HG03558 (cell line): Measurements from ENCODE around the gene KRT79.
"Not testable (repeated sequence)": the region's sequence is repeated elsewhere in the genome, so short reads cannot be mapped to it uniquely, and the experiment has no call there.

Source experiments
- ATAC-seq: cut with Tn5 transposase; IDR thresholded peaks from one replicate; pipeline ENCODE4 v1.9.1; 2021; ENCODE audit warnings: moderate number of reproducible peaks; ENCODE audit not compliant: unreplicated experiment; ENCODE audit errors: extremely low read depth

KRT79 gene

DNA sequence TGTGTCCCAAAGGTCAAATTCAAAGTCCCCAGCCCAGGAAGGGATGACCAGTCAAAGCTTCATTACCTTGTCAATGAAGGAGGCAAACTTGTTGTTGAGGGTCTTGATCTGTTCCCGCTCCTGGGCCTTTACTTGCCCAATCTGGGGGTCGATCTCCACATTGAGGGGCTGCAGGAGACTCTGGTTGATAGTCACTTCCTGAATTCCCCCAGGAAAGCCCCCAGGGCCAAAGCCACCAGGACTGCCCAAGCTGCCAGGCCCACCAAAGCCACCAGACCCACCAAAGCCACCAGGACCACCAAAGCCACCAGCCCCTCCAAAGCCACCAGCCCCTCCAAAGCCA is 38.8 kb downstream of the KRT79 start:
- not testable (repeated sequence) for ATAC-seq

- no peak for ATAC-seq
Measured at GRCh38 chr12:52794479-52795331, 39.4 kb downstream of the KRT79 start.

DNA sequence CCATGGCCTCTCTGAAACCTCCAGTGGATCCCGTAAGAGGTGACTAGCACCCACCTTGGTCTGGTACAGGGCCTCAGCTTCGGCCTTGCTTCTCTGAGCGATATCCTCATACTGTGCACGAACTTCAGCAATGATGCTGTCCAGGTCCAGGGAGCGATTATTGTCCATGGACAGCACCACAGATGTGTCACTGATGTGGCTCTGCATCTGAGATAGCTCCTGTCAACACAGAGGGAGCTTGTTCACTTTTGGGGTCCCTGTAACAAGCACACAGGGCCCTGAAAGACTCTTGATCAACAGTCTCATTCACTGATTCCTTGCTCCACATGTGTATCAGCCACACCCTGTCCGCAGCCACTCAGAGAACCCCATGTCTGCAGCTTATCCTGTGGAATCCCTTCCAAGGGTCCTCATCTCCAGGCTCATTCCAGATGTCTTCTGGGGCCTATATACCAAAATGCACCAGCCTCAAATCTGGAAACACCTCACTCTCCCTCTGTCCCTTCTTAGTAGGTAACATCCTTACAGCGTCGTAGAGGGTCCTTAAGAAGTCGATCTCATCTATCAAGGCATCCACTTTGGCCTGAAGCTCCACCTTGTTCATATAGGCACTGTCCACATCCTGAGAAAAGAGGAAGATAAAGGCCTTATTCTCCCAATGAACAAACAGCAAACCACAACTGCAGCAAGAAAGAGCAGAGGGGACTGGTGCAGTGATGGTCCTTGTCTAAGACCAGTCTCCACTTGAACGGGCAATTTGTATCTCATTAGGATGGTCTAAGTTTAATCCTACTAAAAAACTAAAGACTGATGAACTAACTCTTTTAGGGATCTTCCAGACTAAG is 41.7 kb downstream of the KRT79 start:
- ATAC-seq: no peak

DNA sequence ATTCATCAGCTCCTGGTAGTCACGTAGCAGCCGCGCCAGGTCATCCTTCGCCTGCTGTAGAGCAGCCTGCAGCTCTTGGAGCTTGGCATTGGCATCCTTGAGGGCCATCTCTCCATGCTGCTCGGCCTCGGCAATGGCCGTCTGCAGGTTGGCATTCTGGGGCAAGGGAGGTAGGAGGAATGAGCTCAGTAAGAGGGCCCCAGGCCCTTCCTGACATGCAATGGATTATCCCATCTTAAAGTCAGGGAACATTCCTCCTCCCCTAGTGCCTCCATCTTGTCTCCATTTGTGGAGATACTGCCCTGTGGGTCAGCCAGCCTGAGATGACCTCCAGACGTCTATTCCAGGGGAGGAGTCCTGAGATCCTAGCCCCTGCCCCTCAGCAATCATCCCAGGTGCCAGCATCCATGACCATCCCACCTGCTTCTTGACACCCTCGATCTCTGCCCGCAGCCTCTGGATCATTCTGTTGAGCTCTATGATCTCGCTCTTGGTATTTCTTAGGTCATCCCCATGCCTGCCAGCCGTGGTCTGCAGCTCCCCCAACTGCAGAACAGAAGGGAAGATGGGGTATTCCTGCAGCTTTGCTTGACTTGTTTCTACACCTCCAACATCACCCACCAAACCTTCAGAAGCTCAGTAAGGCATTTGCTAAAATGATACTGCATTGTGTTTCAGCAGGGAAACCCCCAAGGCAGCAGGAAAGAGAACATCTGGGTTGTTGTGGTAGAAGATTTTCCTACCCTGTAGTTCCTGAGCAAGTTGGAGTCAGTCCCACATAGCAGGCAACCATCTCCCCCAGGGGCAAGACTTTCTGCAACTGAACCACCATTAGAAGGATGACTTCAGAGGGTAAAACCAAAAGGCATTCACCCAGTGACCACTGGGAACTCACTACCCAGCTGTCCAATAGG is 42.6 kb downstream of the KRT79 start:
- no peak for ATAC-seq

GRCh38 chr12:52790427-52791270 is 43.5 kb downstream of the KRT79 start:
- no peak for ATAC-seq

DNA sequence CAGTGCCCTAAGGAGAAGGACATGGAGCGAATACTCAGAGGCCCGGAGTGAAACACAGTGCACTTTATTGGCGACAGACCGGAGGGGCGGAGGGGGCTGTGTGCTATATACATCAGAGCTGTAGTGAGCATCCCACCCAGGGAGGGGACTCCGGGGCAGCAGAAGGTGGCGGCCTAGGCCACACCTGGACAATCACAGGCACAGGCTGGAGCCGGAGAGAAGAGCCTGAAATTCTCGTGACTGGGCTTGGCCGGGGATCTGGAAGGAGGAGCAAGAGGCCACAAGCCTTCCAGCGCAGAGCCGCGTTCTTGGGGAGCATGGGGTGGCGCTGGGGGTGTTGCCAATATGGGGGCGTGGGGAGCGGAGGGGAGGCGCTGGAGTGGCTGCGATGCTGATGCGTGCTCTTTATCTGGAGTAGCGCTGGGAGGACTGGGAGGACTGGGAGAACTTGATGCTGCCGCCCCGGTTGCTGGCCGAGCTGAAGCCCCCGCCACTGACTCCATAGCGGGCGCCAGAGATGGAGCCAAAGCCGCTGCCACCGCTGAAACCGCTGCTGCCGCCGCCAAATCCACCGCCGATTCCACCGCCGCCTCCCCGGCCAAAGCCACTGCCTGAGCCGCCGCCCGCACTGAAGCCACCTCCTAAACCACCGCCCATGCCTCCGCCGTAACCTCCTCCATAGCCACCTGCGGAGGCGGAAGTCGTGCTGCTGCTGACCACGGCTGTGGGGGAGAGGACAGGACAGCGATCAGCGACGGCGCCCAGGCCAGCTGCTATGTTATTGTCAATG is 44.3 kb downstream of the KRT79 start:
- ATAC-seq: no peak

DNA sequence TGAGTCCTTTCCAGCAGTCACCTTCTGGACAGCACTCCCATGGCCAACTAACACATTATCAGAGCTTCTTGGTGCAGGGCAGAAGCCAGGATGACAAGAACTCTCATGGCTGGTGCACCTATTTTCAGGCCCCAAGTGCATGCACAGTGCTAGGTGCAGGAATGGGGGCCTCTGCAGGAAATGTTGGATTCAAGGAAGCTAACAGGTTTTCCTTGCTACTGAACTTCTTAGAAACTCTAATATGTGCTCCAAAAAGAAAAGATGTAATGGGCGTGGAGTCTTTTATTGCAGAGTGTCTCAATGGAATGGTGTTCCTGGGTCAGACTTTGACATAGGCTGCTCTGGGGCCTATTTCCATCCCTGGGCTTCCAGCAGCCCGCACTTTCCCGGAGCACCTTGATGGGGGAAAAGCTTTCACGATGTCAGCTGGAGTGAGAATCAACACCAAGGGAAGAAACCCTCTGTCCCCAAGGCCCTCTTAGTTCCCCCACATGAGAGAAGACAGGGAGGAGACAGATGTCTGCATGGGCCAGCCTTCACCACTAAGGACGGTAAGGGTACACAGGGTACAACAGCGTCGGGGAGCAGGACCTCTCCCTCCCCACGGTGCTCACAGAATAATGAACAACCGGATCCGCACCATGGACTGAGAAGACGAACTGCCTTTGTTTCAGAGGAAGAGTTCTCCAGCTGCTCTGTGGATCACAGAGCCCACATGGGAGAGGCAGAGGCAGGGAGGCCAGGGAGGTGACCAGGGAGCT is 45.1 kb downstream of the KRT79 start:
- ATAC-seq: no peak

- ATAC-seq: no peak
Measured at GRCh38 chr12:52788192-52788875, 45.8 kb downstream of the KRT79 start.

DNA sequence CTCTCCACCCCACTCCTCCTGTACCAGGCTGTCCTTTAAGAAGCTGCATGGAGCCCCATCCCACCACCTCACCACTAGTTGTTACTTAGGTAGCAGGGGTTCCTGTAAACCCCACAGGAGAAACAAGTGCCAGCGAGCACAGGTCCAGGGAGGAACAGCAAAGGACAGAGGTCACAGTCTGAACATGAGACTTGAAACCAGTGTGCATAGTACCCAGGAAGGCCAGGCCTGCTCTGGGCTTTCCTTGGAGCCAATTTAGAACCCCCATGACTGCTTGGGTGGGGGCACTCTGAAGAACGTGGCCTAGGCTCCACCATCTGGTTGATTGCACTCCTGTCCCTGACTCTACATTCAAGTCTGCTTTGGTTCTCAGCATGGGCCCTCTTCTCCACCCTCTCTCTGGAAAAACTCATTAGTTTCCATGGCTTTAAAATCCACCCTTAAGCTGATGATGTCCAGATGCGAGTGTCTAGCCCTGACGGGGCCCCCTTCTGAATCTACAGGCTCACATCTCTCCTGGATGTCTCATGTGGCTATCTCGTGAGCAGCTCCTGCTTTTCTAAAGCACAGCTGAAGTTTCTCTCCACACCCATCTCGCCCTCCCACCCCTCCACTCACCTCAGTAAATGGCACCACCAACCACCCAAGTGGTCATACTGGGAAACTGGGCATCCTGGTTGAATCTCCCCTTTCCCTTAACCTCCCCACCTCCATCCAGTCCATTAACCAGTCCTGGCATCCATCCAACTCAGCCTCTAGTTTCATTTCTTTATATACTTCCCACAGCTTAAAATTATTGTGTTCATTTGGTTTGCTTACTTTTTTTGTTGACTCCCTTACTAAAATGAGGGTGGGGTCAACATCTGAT is 46.6 kb downstream of the KRT79 start:
- no peak for ATAC-seq

DNA sequence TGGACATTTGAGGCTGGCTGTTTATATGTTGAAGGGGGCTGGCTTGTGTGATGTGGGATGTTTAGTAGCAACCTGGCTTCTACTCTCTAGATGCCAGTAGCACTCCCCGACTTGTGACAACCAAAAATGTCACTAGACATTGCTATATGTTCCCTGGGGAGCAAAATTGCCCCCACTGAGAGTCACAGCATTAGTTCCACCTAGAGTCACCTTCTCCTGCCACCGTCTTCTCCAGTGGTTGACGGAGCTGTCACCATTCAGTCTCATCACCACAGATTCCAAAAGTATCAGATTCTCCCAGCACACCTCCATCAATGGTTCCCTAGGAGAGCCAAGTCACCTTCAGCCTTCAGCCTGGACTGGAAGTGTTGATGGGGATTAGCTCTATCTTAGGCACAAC is 49.2 kb downstream of the KRT79 start:
- no peak for ATAC-seq

GRCh38 chr12:52783563-52784316 is 50.4 kb downstream of the KRT79 start:
- no peak for ATAC-seq

DNA sequence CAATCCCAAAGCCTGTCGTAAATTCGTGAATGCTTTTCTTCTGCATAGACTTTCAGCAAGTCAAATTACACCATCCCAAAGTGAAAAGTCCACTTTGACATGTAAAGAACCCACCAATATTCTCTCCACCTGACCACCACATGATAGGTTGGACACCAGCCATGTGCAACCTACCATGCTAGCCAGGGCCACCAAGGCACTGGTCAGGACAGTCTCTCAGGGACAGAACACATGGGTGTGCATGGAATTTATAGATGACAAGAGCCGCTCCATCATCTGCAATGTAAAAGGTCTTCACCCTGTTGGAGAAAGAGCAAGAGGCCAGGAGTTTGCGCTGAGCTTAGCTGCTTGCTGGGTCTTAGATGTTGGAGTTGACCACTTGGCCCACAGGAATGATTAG is 51.6 kb downstream of the KRT79 start:
- no peak for ATAC-seq

- no peak for ATAC-seq
Measured at GRCh38 chr12:52781399-52782082, 52.6 kb downstream of the KRT79 start.

DNA sequence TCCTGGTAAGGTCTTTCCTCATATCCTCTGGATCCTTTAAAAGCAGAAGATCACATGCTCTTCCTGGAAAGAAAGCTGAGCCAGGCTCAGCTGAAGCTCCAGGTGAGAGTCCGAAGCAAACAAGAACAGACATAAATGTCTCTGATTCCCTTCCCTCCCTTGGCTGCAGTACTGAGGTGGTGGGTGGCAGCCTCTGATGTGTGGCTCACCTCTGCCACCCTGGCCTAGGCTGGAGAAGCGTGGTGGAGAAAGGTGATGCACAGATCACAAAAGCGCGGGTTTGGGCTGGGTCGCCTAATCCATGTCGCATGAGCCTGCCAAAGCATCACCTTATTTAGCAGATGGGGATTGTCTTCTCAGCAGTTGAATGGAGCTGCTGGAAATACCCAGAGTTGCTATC is 54.2 kb downstream of the KRT79 start:
- ATAC-seq: no peak

- ATAC-seq: no peak
Measured at GRCh38 chr12:52778833-52779232, 55.3 kb downstream of the KRT79 start.
